Omental fat pad (tissue), 4 donors: ENCODE measurements around the gene CNTN1. TPM values are rescaled to one million over a fixed set of nuclear protein-coding genes. Genes with fewer than 3 reads are reported as not detected.

Experiments used
- ATAC-seq: fragments of 150-250 bp; one replicate; pipeline ENCODE4 v1.9.1; 2016; ENCODE audit warnings: mild to moderate bottlenecking, moderate library complexity; ENCODE audit not compliant: low FRiP score
- DNase-seq: peaks from one replicate; pipeline ENCODE4 v3.0.0-alpha.2; 2019; ENCODE audit warnings: low spot score
- total RNA-seq, 4 donors: library from RNA; depleted of rRNA; stranded (reverse); fragments of >200 nt; gene quantifications; one replicate each; pipeline ENCODE4 v1.1.0, GENCODE V29; 2016
- TF ChIP-seq, protein P1 (sequence below), 3 donors: fragments of 450-650 bp; IDR thresholded peaks; one replicate each; pipeline ENCODE4 v1.5.1; 2016 to 2017; ENCODE audit warnings: antibody characterized with exemption in 3 of 3, mild to moderate bottlenecking in 3 of 3, moderate library complexity in 2 of 3

The CNTN1 gene
- total RNA-seq, 4 donors from 2014 or later, result 1.1 to 3.6 (median 1.5) TPM

DNA sequence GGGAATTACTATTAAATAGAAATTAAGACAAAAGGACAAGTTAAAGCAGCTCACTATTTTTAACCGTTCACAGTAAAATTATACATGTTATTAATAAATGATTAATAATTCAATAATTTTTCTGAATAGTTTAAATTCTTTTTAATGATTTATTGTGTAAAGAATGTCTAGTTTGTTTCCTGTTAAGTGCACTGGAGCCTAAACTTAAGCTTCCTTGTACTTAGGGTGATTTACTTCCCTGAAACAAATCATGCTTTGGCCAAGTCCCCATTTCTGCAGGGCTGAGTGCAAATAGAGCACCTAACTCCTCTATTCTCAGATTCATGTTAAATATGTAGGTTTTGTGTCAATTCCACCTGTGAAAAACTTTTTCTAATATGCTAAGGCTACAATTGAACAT, 307.0 kb downstream of the CNTN1 start:
- ATAC-seq (no peak), DNase-seq (no peak)
- TF ChIP-seq, protein P1, sequence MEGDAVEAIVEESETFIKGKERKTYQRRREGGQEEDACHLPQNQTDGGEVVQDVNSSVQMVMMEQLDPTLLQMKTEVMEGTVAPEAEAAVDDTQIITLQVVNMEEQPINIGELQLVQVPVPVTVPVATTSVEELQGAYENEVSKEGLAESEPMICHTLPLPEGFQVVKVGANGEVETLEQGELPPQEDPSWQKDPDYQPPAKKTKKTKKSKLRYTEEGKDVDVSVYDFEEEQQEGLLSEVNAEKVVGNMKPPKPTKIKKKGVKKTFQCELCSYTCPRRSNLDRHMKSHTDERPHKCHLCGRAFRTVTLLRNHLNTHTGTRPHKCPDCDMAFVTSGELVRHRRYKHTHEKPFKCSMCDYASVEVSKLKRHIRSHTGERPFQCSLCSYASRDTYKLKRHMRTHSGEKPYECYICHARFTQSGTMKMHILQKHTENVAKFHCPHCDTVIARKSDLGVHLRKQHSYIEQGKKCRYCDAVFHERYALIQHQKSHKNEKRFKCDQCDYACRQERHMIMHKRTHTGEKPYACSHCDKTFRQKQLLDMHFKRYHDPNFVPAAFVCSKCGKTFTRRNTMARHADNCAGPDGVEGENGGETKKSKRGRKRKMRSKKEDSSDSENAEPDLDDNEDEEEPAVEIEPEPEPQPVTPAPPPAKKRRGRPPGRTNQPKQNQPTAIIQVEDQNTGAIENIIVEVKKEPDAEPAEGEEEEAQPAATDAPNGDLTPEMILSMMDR (IDR thresholded peaks at IDR 0.05), result no peak

DNA sequence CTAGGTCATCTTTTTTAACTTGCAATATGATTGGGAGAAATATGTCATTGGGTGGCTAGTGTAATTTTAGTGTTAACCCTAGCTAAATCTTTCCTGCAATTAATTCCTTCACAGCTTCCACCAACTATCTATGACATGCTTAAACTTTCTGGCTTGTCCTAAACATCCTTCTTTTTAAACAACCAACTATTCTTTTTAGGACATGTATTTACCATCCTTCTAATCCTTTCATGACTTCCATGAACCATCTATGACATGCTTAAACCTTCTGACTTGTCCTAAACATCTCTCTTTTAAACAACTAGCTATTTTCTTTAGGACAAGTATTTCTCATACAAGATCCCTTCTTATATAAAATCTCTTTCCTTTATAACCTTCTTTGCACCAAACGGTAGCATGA, 316.2 kb downstream of the CNTN1 start:
- ATAC-seq (no peak), DNase-seq (no peak)
- TF ChIP-seq, protein P1 (IDR thresholded peaks at IDR 0.05), result no peak

DNA sequence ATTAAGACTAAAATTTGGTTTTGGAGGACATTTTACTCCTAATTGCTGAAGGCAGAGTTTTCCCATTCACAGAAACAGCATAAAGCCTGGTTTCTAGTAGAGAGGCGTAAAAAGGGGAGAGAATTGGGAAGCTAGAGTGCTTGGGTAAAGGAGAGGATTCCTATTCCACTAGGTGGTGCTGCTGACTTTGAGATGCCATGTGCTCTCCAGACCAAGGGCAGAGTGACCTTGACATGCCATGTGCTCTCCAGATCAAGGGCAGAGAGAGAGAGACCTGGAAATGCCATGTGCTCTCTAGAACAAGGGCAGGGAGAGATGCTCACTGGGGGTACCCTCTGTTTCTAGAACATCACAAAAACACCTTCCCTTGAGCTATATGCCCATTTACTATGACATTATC, 319.7 kb downstream of the CNTN1 start:
- TF ChIP-seq, protein P1 (IDR thresholded peaks at IDR 0.05), result no peak
- DNase-seq, result no peak
- no peak for ATAC-seq

DNA sequence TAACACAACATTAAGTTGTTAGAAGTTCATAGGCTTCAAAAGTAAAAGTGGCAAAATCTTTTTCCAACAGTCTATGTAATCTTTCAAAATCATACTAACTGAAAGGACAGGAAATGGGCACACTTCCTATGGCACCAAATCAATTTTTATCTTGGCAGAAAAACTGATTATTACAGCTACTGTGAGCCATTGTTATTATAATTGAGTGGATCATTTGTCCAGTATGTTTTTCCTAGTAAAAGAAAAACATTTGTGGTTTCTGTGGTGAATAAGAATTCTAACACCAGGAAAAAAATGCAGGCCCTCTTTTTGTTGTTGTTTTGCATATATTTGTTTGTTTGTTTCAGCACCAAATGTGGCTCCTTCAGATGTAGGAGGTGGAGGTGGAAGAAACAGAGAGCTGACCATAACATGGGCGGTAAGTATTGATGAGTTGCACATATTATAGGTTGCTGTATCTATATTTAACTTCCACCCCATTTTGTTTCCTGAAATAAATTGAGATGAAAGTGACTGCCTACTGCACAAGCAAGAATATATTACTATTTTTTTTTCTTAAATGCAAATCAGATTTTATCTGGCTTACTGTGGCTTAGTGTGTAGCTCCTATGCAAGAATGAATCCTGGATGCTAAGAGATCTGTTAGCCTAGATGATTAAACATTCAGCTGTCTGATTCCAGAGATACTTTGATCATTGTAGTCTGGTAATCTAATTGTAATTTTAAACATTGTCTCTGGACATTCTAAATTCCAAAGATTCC, 321.8 kb downstream of the CNTN1 start:
- ATAC-seq (no peak), DNase-seq (no peak)
- TF ChIP-seq, protein P1 (IDR thresholded peaks at IDR 0.05), result no peak

DNA sequence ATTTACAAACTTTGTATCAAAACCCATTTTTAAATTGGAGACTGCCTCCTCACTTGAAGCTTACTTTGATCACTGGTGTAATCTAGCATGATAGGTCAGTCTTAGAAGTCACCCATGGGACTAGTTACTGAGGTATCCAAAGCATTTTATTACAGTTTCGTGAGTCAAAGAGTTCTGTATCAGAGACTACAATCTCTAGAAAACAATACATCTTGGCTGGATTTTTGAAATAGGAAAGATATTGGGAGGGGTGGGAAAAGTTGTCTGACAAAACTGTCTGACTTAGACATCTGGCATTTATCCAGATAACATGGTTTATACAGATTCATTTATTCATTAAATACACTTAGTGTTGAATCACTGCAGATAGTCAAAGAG, 322.4 kb downstream of the CNTN1 start:
- DNase-seq (no peak), ATAC-seq (no peak)
- TF ChIP-seq, protein P1 (IDR thresholded peaks at IDR 0.05), result no peak

DNA sequence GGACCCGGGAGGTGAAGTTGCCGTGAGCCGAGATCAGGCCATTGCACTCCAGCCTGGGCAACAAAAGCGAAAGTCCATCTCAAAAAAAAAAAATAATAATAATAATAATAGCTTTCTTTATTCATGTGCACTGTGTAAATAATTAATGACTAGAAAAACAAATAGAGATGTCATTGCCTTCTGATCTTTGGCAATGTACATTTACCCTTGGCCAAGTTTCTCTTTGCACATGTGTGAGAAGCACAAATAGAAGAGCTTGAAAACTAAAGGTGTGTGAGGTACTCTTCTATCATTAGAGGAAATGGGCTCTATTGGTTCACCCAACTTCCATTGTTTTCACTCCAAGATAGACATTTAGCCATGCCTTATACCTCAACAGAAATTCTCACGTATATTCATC, 325.8 kb downstream of the CNTN1 start:
- ATAC-seq (no peak), DNase-seq (no peak)
- TF ChIP-seq, protein P1 (IDR thresholded peaks at IDR 0.05), result no peak

DNA sequence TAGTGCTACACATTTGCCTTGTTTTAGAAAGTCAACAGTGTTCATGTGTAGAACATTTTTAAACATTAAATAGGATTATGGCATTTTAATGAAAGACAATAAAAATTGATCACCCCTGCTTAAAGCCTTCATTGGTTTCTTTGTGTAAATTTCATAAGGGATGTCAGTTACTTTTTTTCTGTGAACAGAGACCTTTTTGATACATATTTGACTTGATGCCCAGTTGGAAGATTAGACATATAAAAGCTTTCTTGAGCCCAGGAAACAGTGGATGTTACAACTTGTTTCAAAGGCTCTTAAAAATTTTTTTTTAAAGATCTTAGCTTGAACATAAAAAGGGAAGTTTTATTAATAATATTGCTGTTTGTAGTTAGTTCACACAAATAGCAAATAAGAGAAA, 327.2 kb downstream of the CNTN1 start:
- ATAC-seq (no peak), DNase-seq (no peak)
- TF ChIP-seq, protein P1 (IDR thresholded peaks at IDR 0.05), result no peak
